A673 (cell line): Measurements from ENCODE around the gene ADAM8. TPM values are rescaled to one million over a fixed set of nuclear protein-coding genes. Genes with fewer than 3 reads are reported as not detected.

Experiments used
- BruUV-seq: library from RNA; stranded (reverse); fragments of 400-500 nt; replicated peaks from 2 replicates; lab custom pipeline; 2021; lab: Mats Ljungman, UMichigan
- CTCF ChIA-PET: fragments of 300-600 bp; sonication (Branson Sonifier 250); formaldehyde crosslinking; loops from one replicate; lab custom pipeline; 2022; ENCODE audit warnings: antibody characterized with exemption; lab: Charles Lee
- POLR2A ChIA-PET: fragments of 300-600 bp; sonication (Branson Sonifier 250); formaldehyde crosslinking; loops from one replicate; lab custom pipeline; 2022; ENCODE audit warnings: antibody characterized with exemption; ENCODE audit not compliant: low non-redundant PET; lab: Charles Lee
- DNase-seq: peaks from one replicate; pipeline ENCODE4 v3.0.0-alpha.2; 2015; ENCODE audit warnings: low spot score
- H3K27ac ChIP-seq: fragments of 200-600 bp; sonication (generic); 2 replicates; pipeline ENCODE4 v1.5.1; 2016; ENCODE audit warnings: mixed run types, low read depth, mild to moderate bottlenecking, mixed read lengths, antibody characterized with exemption, low read length; ENCODE audit not compliant: poor library complexity, severe bottlenecking
- H3K27me3 ChIP-seq: fragments of 200-600 bp; sonication (generic); replicated peaks from 2 replicates; pipeline ENCODE4 v1.6.1; 2017; ENCODE audit warnings: mixed run types, low read depth, mild to moderate bottlenecking, mixed read lengths, antibody characterized with exemption, low read length; ENCODE audit not compliant: insufficient read depth, poor library complexity
- H3K36me3 ChIP-seq: fragments of 200-600 bp; sonication (generic); 2 replicates; pipeline ENCODE4 v1.6.1; 2016; ENCODE audit warnings: mixed run types, mild to moderate bottlenecking, mixed read lengths, antibody characterized with exemption, low read length; ENCODE audit not compliant: insufficient read depth, poor library complexity, severe bottlenecking
- H3K4me1 ChIP-seq: fragments of 200-600 bp; sonication (generic); 2 replicates; pipeline ENCODE4 v1.6.1; 2017; ENCODE audit warnings: mixed run types, mild to moderate bottlenecking, mixed read lengths, antibody characterized with exemption, low read length; ENCODE audit not compliant: insufficient read depth, poor library complexity, severe bottlenecking
- H3K4me3 ChIP-seq: fragments of 200-600 bp; sonication (generic); 2 replicates; pipeline ENCODE4 v1.5.1; 2016; ENCODE audit warnings: low read depth, mixed run types, mild to moderate bottlenecking, mixed read lengths, low read length; ENCODE audit not compliant: poor library complexity, severe bottlenecking
- H3K9me3 ChIP-seq: fragments of 200-600 bp; sonication (generic); 2 replicates; pipeline ENCODE4 v1.6.1; 2016; ENCODE audit warnings: mixed run types, low read depth, mild to moderate bottlenecking, mixed read lengths, antibody characterized with exemption, low read length; ENCODE audit not compliant: poor library complexity, severe bottlenecking
- EZH2 ChIP-seq: fragments of 200-600 bp; sonication (generic); IDR thresholded peaks from 2 replicates; pipeline ENCODE4 v1.6.1; 2017; ENCODE audit warnings: borderline replicate concordance, low read depth, mild to moderate bottlenecking, mixed read lengths, antibody characterized with exemption, low read length; ENCODE audit not compliant: poor library complexity, severe bottlenecking
- intact Hi-C: fragments of 100-400 bp; cut with micrococcal nuclease; formaldehyde crosslinking; loops from one replicate; pipeline ENCODE4 v1.10.0; 2022; ENCODE audit not compliant: unreplicated experiment
- total RNA-seq: library from RNA; stranded (reverse); gene quantifications from 2 replicates; pipeline ENCODE4 v1.2.3, GENCODE V29; 2021
- TF ChIP-seq, protein P1 (sequence below): fragments of 300-800, 200-600 bp; sonication (generic); conservative IDR thresholded peaks from 2 replicates; pipeline ENCODE4 v1.5.1; 2017; ENCODE audit warnings: low read depth, mild to moderate bottlenecking, antibody characterized with exemption, low read length, moderate library complexity, mixed read lengths

Gene ADAM8
- total RNA-seq, 1 experiment from 2014 or later = 1.2 TPM

DNA sequence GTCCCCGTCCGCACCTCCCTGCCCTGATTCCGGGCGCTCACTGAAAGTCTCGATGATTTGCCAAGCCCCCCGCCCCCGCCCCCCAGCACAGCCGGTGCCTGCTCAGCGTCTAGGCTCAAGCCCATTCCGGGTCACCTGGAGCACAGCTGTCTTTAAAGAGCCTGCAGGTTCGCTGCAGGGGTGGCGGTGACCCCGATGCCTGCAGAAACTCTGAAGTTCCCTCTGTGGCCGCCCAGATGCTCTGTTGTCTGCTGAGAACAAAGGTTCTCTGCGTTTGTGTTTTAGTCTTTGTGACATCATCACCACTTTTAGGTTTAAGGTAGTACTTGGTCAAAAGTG, 38.2 kb downstream of the ADAM8 start:
- Histone ChIP-seq H3K9me3 (no peaks in the 10 kb centered on the region), H3K27me3 (peaks cover 80% of the 10 kb centered on the region), H3K4me1 (no peaks in the 10 kb centered on the region), H3K27ac (no peak overlapping the region), H3K4me3 (no peak overlapping the region), H3K36me3 (no peaks in the 10 kb centered on the region)
- intact Hi-C loops = no loop called here
- CTCF ChIA-PET = interaction anchor here (0.5 kb wide), 1 partner anchor 11 kb away, joined by 4 read pairs; no protein-coding TSS in a partner anchor
- no peak for DNase-seq
- no TSS peak for BruUV-seq
- POLR2A ChIA-PET = no interaction called here
- peak; percentile 44 for TF ChIP-seq EZH2
- TF ChIP-seq, protein P1, sequence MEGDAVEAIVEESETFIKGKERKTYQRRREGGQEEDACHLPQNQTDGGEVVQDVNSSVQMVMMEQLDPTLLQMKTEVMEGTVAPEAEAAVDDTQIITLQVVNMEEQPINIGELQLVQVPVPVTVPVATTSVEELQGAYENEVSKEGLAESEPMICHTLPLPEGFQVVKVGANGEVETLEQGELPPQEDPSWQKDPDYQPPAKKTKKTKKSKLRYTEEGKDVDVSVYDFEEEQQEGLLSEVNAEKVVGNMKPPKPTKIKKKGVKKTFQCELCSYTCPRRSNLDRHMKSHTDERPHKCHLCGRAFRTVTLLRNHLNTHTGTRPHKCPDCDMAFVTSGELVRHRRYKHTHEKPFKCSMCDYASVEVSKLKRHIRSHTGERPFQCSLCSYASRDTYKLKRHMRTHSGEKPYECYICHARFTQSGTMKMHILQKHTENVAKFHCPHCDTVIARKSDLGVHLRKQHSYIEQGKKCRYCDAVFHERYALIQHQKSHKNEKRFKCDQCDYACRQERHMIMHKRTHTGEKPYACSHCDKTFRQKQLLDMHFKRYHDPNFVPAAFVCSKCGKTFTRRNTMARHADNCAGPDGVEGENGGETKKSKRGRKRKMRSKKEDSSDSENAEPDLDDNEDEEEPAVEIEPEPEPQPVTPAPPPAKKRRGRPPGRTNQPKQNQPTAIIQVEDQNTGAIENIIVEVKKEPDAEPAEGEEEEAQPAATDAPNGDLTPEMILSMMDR = no peak

DNA sequence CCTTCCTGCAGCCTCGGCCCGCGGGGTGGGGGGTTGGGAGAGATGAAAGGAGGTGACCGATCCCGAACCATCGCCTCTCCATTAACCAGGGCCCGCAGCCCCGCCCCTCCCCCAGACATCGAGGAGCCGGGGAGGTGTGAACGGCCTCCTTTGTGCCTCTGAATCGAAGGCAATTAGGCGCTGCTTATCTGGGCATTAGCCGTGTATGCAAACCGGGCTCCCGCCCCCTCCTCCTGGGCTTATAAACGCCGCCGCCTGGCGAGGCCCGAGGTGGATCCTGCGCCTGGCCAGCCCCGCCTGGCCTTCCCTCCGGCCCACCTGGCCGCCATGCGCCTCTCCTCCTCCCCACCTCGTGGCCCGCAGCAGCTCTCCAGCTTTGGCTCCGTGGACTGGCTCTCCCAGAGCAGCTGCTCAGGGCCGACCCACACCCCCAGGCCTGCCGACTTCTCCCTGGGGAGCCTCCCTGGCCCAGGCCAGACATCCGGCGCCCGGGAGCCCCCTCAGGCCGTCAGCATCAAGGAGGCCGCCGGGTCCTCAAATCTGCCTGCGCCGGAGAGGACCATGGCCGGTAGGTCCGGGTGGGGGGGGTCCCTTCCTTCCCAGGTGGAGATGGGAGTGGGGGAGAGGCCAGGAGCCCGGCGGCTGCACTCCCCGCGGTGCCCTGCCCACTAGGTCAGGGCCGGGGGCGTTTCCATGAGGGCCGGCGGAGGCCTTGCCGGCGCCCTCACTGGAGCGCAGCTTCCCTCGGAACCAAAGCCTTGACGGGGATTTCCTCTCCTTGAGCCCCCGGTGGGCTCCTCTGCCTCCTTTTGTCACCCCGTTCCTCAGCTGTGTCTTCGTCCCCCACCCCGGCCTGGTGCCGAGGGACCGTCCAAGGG, 38.8 kb downstream of the ADAM8 start, which contains the start of gene VENTX:
TSS of gene VENTX (plus strand) at position 268 of the 878 bp plus-strand sequence. CDS start at position 328, 60 bp downstream.
- intact Hi-C loops = no loop called here
- Histone ChIP-seq H3K4me3 (no peak within 1 kb of the TSS), H3K36me3 (no peaks in the 10 kb centered on the region), H3K9me3 (no peaks in the 10 kb centered on the region), H3K27me3 (peaks cover 86% of the 10 kb centered on the region), H3K4me1 (no peaks in the 10 kb centered on the region), H3K27ac (no peak within 1 kb of the TSS)
- no peak for DNase-seq
- BruUV-seq = no TSS peak
- ChIA-PET POLR2A (no interaction called here), CTCF (interaction anchor here (0.5 kb wide), 1 partner anchor 10 kb away, joined by 4 read pairs; no protein-coding TSS in a partner anchor)
- peak; percentile 82 for TF ChIP-seq EZH2
- TF ChIP-seq, protein P1 = no peak

DNA sequence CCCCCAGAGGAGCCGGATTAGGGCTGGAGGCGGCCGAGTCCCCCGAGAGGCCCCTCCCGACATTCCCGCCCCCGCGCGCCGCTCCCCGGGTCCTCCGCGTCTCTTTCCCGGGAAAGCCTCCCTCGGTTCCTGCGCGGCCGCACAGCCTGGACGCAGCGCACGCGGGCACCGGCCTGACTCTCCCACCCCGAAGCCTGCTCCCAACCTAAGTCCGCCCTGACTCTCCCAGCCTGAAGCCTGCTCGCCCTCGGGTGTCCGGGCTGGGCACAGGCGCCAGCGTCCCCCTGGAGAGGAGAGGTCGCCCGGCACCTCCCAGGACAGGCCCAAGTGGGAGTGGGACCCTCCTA, 39.5 kb downstream of the ADAM8 start:
- no peaks in the 10 kb centered on the region for H3K9me3 ChIP-seq
- H3K4me1 ChIP-seq = no peaks in the 10 kb centered on the region
- peaks cover 92% of the 10 kb centered on the region for H3K27me3 ChIP-seq
- H3K4me3 ChIP-seq = no peak overlapping the region
- no peaks in the 10 kb centered on the region for H3K36me3 ChIP-seq
- no TSS peak for BruUV-seq
- CTCF ChIA-PET = no interaction called here
- peak; percentile 94 for TF ChIP-seq EZH2
- TF ChIP-seq, protein P1 = no peak
- POLR2A ChIA-PET = no interaction called here
- no peak overlapping the region for H3K27ac ChIP-seq
- no peak for DNase-seq
- intact Hi-C loops = no loop called here
